LHCN-M2 (cell line): ENCODE measurements around the gene PREX1. TPM values are rescaled to one million over a fixed set of nuclear protein-coding genes. Genes with fewer than 3 reads are reported as not detected.

ENCODE experiments used
- DNase-seq: peaks from one replicate; pipeline ENCODE4 v3.0.0-alpha.2; 2012; ENCODE audit warnings: low read depth
- total RNA-seq: library from RNA; depleted of rRNA; stranded (reverse); fragments of >200 nt; gene quantifications from 2 replicates; pipeline ENCODE4 v1.2.3, GENCODE V29; 2014

The PREX1 gene
- total RNA-seq, 1 experiment from 2014 or later, result 28.7 TPM

DNA sequence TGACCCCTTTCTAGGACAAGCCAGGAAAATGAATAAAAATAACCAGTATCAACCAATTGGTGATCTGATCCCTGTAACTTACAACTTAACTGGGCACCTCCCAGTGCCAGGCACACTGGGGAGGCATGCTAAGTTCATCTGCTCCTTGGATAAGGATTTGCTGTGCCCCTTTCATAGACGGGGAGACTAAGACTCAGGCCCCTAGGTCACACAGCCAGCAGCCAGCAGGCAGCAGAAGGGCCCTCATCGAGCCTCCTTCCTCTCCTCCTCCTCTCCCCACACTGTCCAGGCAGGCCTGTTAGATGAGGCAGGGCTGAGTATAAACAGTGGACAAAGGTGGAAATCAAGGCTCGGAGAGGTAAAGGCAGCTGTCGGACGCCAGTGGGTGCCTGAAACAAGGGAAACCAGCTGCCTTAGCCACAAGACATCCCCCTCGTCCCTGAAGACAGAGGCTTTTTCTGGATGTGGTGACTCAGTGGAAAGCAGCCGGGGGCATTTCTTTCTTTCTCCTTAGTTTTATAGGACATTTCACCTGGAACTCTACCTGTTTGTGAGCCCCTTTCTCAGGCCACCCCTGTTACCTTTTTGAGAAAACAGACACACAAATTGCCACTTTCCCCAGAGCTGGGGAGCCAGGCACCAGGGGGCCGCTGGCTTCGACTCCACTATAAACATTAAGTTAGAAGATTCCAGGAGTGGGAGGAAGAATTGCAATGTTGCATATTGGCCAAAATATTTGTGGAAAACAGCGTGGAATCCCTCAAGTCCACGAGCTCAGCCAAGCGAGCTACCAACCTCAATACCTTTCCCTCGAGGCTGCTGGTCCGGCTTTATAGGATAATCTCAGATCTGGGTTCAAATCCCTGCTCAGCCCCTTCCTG, 166.0 kb downstream of the PREX1 start:
- DNase-seq, result no peak

DNA sequence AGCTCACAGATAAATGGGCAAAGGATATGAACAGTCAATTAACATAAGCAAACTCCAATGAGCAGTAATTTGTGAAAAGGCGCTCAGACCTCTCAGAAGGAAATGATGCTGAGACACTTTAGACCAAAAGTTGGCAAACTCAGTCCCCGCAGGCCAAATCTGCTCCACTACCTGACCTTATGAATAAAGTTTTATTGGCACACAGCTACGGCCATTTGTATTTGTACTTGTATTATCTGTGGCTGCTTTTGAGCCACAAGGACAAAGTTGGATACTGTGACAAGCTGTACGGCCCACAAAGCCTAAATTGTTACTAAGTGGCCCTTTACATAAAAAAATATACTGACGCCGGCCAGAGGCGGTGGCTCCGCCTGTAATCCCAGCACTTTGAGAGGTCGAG, 167.0 kb downstream of the PREX1 start:
- DNase-seq, result no peak

DNA sequence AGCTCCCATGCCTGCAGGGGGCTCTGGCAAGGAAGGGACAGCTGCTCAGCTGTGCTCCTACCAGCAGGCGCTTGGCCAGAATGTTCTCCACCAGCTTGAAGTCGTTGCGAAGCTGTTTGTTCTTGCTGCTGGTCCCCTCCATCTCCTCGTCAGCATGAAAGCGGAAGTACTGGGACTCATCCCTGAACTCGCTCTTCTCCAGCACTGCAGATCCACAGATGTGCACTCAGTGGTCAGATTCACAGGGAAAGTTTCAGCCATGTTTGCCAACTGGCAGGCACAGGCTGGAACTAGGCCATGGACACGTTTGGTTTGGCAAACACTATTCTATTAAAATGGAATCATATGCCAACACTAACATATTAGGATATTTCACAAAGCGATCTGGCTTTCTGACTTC, 167.9 kb downstream of the PREX1 start:
- DNase-seq, result no peak

DNA sequence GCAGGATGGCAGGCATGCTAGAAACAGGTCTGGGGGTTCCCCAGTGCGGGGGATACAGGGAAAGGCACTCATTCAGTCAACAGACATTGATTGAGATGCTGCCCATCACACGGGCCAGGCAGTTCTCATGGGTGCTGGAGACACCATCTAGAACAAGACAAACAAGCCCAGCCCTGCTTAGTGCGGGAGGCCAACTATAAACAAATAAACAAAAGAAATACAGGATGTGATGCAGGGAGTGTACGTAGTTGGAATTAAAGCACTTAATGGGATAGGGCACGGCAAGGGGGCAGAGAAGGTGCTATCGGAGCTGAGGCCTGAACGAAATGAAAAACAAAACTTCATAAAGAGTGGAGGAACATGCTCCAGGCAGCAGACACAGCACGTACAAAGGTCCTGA, 169.3 kb downstream of the PREX1 start:
- DNase-seq, result no peak

DNA sequence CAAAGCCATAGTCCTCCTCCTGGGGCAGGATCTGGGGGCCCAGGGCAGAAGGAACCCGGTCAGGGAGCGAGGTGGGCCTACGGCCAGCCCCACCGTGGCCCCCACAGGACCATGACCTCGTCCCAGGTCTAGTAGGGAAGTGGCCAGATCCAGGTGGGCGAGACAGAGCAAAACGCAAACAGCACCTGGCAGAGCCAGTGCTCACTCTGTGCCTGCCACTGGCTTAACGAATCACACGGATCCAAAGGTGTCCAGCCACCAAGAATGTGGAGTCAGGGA, 169.7 kb downstream of the PREX1 start:
- no peak for DNase-seq

DNA sequence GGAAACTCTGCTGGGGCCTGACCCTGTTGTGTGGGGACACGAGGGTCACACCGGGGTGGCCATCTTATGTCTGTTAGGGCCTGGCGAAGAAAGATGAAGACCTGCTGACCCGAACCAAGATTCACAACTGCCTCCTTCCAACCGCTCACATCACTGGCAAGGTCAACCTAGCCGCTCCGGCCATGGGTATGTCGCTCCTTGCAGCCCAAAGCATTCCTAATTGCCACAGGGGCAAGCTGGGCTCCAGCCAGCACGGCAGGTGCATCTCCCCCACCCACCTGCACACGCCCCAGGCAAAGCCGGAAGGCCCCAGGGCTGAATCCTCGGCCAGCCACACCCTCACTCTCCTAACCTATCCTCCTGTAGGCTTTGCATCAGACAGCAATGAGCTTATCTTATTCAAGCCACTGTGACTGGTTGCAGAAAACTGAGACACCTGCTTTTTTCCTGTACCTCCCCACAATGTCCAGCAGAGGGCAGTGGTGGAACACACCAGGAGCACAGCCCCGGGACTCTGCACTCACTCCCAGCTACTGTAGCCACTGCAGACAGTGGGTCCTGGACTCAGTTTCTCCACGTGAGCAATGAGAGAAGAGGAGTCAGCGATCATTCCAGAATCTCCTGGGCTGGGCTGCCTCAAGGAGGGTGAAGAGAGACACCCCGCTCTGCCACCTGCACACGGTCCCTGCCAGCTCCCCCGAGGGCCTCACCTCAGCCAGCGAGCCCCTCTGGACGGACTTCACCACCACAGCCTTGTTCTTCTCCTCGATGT, 170.2 kb downstream of the PREX1 start:
- DNase-seq, result peak; percentile 64

DNA sequence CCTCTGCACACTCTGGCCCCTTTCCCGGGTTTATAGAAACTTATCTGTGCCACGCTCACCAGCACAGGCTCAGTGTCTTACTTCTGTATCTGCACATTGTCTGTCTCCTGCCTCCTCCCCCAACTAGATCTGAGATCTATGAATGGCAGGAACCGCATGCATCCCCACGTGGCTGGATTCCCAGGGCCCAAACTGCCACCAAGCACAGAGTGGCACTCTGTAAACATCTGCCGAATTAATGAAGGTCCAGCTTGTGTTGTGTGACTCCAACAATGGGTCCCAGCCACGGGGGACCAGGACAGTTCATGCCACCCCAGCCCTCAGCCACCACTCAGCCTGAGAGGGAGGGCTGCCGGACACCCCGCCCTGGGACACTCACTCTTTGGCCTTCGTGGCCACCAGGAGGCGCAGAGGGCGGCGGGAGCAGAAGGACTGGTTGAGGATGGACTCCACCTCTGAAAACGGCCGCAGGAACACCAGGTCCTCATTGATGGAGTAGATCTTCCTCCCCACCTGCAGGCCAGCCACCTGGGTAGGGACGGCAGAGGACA, 171.1 kb downstream of the PREX1 start:
- no peak for DNase-seq

DNA sequence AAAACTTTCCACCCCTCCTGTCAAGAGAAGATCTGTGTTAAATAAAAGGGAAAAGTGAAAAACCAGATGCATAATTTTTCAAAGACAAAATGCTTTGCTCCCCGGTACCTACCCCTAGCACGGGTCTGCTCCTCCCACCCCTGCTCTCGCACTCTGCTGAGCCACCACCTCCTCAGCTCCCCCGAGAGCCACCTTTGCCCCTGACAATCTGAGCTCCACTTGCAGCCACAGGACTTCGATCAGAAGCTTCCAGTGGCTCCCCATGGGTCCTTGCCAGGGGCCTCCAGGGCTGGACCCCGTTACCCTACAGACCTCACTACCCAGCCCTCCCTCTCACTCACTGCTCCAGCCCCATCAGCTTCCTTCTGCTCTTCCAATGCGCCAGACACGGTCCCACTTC, 171.7 kb downstream of the PREX1 start:
- no peak for DNase-seq

DNA sequence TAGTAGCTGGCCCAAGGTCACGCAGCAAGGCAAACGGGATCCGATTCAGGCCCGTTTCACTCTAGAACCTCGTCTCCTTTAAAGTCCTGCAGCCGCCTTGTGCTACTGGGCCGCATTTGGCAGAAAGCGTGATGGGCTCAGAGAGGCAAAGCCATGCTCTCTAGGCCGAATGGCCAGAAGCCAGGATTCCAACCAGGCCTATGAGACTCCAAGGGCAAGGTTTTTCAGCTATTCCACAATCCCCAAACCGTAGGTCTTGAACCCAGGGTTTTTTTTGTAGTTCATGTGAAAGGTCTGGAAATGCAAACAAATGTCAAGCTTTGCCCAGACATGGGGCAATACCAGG, 174.1 kb downstream of the PREX1 start:
- DNase-seq, result no peak

DNA sequence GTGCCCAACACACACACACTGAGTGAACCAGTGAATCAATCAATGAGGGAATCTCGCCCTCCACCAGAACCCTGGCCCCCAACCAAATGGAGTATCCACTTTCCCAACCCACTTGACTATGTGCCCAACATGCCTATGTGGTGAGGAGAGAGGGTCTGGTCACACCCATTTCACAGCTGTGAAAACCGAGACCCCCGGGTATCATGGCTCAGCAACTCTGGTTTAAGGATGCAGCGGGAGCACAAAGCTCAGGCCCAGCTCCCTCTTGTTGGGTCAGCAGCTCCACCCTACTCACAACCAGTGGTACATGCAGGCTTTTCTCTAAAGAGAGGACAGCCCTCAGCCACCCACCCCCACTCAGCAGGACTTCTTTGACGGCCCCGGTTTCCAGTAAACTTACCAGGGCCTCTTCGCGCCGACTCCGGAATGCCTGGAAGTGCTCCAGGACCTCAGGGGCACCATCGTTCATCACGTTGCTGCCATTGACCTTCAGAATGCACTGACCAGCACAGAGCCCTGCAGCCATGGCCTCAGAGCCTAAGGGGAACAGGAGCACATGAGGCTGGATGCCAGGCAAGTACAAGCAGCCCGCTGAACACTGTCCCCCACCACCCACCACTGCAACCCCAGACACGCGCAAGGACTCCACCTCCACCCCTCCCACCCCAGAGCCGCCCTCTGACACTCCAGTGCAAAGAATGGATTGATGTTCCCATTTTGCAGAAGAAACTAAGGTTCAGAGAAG, 174.7 kb downstream of the PREX1 start:
- no peak for DNase-seq

DNA sequence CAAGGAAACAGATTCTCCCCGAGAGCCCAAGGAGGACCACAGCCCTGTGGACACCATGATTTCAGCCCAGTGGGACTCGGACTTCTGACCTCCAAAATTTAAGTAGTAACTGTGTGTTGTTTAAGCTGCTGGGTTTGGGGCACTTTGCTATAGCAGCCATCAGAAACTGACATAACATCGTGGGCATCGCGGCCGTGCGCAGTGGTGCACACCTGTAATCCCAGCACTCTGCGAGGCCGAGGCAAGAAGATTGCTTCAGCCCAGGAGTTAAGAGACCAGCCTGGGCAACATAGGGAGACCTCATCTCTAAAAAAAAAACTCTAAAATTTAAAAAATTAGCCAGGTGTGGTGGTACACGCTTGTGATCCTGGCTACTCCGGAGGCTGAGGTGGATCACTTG, 175.8 kb downstream of the PREX1 start:
- DNase-seq, result no peak

DNA sequence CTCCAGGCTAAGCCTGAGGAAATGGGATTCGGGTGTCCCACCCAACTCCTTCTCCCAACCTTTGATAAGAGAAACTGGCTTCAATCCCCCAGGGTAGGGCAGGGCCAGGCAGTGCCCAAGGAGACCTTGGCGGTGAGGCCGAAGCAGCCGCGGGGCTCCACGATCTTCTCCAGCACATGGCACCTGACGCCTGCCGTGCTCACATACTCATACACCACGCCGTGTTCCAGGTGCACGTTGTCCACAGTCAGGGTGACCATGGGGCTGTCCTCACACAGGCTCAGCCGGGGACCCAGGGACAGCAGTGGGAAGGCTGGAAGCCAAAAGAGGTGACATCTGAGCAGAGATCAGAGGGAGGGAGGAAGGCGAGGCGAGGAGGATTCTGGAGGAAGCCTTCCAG, 176.5 kb downstream of the PREX1 start:
- DNase-seq, result no peak

DNA sequence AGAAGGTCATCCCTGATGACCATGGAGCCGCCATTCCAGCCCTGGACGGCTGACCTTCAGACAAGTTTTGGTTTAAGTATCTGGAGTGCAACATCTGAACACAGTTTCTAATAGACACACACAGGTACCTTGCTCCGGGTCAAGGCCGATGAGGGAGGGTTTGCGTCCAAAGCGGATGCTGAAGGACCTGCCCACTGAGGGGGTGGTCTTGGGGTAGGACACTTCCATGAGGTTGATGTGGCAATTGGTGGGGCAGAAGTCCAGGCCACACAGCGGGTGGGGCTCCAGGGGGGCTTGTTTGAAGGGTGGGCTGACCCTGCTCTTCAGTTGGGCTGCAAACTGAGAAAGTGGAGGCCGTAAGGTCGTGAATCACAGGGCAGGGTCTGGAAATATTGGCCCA, 177.9 kb downstream of the PREX1 start:
- no peak for DNase-seq

DNA sequence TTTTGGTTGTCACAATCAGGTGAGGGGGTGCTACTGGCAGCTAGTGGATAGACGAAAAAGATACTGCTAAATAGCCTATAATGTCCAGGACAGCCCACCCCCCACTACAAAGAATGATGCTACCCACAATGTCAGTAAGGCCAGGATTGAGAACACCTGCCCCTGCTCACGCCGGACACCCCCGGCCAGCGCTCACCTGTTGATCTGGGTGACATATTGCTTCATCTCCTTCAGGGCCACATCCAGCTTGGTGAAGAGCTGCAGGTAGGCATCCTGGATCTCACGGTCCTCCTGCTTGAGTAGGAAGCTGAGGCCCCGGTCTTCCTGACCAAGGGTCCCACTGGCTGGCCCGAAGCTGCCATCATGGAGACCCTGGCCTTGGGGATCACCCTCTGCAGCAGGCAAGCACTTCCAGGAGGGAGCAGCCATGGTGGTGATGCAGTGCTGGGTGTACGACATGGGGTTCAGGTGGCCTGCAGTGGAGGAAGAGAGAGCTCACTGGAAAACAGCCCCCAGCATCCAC, 178.6 kb downstream of the PREX1 start:
- no peak for DNase-seq

DNA sequence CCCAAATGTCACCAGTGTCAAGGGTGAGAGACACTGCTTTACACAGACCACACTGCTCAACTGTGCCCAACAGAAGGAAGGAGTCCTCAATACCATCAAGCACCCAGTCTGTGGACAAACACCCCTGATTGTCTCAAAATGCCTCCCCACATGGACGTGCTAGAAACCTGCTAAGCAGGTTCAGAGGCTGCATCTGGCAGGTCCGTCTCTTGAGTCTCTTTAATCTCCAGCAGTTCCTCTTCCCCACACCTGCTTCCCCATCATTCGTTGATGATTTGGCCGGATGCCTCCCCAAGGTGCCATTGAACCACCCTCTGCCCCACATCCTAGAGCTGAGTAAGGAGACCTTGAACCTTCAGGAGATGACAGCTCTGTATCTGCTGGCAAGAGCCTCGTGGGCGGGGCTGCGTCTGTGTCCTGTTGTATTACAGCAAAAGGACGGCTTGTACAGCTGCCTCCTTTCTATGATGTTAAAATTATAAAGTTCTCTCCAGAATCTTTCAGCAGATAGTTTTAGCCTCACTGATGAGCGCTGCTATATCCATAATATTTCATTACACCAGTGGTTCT, 179.2 kb downstream of the PREX1 start:
- no peak for DNase-seq

DNA sequence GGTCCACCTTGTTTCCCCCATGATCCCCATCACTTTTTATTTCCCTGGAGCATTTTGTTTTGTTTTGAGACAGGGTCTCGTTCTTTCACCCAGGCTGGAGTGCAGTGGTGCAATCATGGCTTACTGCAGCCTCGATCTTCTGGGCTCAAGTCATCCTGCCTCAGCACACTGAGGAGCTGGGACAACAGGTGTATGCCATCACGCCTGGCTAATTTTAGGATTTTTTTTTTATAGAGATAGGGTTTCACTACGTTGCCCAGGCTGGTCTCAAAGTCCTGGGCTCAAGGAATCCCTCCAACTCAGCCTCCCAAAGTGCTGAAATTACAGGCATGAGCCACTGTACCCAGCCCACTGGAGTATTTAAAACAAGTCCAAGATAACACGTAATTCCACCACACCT, 179.9 kb downstream of the PREX1 start:
- no peak for DNase-seq

DNA sequence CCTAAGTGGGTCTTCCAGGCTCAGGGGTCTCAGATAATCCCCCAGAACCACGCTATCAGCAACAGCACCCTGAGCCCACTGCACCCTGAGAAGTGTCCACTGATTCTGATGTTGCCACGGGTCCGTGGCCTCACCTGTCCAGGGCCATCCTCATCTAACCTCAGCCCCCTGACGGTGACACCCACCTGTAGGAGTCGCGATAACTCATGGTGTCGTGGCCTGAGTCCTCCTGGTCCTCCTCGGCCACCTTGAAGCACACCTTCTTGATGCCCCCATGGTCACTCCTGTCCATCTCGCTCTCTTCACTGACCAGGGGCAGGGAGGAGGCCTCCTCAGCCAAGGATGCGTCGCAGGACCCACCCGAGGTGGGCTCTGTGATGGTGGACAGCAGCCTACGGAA, 182.1 kb downstream of the PREX1 start:
- no peak for DNase-seq

DNA sequence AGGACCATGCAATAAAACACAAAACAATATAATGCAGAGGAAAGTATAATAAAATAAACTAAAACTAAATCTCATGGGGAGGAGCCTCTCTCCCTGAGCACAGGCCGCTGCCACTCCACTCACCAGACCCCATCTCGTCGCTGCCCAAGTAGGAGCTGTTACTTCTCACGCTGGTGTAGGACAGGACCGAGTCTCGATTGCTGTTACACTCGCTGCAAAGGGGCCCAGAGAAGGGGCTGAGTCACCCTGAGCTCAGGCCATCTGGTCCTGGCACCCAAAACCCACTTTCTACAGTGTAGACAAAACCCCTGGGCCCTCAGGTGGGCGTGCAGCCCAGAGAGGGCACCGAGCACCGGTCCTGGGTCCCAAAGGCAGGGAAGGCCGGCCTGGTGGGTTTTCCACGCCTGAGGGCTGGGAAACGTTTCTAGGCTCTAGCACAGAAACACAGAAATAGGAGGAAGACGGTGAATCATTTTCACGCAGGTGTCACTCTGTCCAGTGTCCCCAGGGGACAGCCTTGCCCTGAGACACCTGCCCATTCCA, 183.4 kb downstream of the PREX1 start:
- no peak for DNase-seq

DNA sequence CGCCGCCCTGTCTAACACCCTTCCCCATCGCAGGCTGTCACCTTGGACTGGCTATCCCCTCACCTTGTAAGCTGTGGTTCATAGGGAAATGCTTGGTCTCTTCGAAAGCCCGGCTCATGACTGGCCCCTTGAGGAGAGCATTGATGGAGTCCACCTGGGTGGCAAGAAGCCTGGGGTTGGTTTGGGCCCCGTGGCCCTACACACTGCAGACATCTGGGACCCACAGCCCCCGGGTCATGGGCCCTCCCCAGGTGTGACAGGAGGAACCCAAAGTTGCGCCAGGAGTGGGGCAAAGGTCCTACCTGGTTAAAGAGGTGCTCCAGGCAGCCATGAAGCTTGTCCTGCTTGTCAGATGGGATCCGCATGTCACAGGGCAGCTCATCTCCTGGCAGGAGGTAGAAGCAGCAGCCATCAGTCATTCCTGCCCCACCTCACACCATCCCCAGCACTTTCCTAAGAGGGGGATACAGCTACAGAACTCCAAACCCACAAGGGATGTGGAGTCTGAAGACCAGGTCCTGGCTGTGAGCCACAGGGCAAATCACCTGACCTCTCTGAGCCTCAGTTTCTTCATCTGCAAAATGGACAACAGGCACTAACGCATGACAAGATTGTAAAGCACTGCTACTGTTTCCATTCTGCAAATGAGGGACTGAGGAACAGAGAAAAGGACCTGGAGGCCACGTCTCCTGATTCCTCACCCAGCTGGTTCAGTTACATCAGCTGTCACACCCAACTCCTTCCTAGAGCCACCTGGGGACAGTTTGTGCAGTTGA, 185.5 kb downstream of the PREX1 start:
- DNase-seq, result no peak

DNA sequence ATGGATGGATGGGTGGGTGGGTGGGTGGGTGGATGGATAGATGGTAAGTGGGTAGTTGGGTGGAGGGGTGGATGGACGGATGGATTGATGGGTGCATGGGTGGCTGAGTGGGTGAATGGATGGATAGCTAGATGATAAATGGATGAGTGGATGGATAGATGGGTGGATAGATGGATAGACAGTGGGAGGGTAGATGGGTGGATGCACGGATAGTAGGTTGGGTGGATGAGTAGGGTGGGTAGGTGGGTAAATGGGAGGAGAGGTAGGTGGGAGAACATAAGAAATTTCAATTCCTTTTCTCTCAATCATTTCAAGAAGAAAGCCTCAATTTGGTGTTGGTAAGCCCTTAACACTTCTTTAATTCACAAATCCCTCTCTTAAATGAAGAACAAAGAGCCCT, 186.9 kb downstream of the PREX1 start:
- no peak for DNase-seq

DNA sequence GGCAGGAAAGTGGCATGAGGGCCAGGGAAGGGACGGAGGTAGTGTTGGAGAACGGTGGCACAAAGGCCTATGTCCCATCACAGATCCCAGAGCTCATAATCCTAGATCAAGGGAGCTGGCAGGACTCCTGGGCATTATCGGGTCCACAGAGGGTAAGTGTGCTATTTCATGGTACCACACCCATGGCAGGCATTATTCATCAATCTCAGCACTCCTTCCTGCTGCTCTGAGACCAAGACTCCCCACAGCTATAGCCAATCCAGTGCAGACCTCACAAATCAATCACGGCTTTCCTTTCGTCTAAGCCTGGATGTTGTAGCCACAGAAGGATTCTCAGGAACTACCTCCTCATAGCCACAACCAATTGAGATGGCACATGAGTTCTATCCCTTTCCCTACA, 187.9 kb downstream of the PREX1 start:
- DNase-seq, result no peak
